Measurements from ENCODE around the gene SSR2. TPM values are rescaled to one million over a fixed set of nuclear protein-coding genes. Genes with fewer than 3 reads are reported as not detected.

Gene SSR2
- polyA plus RNA-seq, 1 experiment = 935 TPM

Other genes with a start within 250 kb of the SSR2 start
- 17.9 and 18.3 TPM in 2 replicates for gene GON4L, start 163.7 kb downstream of the SSR2 start, polyA plus RNA-seq (2011; rRNA removed)
- gene SYT11, start 161.4 kb downstream of the SSR2 start, polyA plus RNA-seq (2011; rRNA removed) = 36.0 and 36.6 TPM in 2 replicates
- gene RIT1, start 109.6 kb downstream of the SSR2 start, polyA plus RNA-seq (2011; rRNA removed) = 25.8 and 42.6 TPM in 2 replicates
- 39.0 and 39.8 TPM in 2 replicates for gene KHDC4, start 86.5 kb downstream of the SSR2 start, polyA plus RNA-seq (2011; rRNA removed)
- gene RXFP4, start 79.3 kb downstream of the SSR2 start, polyA plus RNA-seq (2011; rRNA removed) = not detected in 2 replicates
- gene ARHGEF2, start 42.4 kb downstream of the SSR2 start, polyA plus RNA-seq (2011; rRNA removed) = 130 and 213 TPM in 2 replicates
- gene UBQLN4, start 32.8 kb upstream of the SSR2 start, polyA plus RNA-seq (2011; rRNA removed) = 25.7 and 28.3 TPM in 2 replicates
- gene LAMTOR2, start 33.8 kb upstream of the SSR2 start, polyA plus RNA-seq (2011; rRNA removed) = 60.0 and 77.4 TPM in 2 replicates
- not detected in 2 replicates for gene RAB25, start 40.2 kb upstream of the SSR2 start, polyA plus RNA-seq (2011; rRNA removed)
- gene MEX3A, start 61.5 kb upstream of the SSR2 start, polyA plus RNA-seq (2011; rRNA removed) = 1.9 TPM in 2 replicates
- gene LMNA, start 93.8 kb upstream of the SSR2 start, polyA plus RNA-seq (2011; rRNA removed) = 537 and 840 TPM in 2 replicates
- 0.49 and 0.77 TPM in 2 replicates for gene SEMA4A, start 132.6 kb upstream of the SSR2 start, polyA plus RNA-seq (2011; rRNA removed)
- gene SLC25A44, start 173.2 kb upstream of the SSR2 start, polyA plus RNA-seq (2011; rRNA removed) = 21.4 and 25.8 TPM in 2 replicates
- 55.0 and 73.1 TPM in 2 replicates for gene PMF1, start 192.1 kb upstream of the SSR2 start, polyA plus RNA-seq (2011; rRNA removed)
- 0.26 and 0.50 TPM in 2 replicates for gene BGLAP, start 221.2 kb upstream of the SSR2 start, polyA plus RNA-seq (2011; rRNA removed)
- 0.06 and 0.18 TPM in 2 replicates for gene PAQR6, start 227.1 kb upstream of the SSR2 start, polyA plus RNA-seq (2011; rRNA removed)